ENCODE results near the gene TP53BP2.

GRCh38 chr1:223803211-223803610, 42.5 kb downstream of the TP53BP2 start:
- TF ChIP-seq GATA3 (IDR thresholded peaks at IDR 0.05; ENCODE audit: low read depth, low read length) (no peak), GATA2 (IDR thresholded peaks at IDR 0.05; ENCODE audit: low read depth, low read length) (no peak)

Data from SH-SY5Y (cell line).